Epithelial cell of proximal tubule (primary cell): Measurements from ENCODE around the gene NTHL1. TPM values are rescaled to one million over a fixed set of nuclear protein-coding genes. Genes with fewer than 3 reads are reported as not detected.
A peak's percentile ranks its signal among the peaks of the same experiment; 100 is the strongest.

ENCODE experiments used
- DNase-seq: peaks from one replicate; pipeline ENCODE4 v3.0.0-alpha.2; 2011; ENCODE audit warnings: low read depth
- H3K4me3 ChIP-seq: 2 replicates; pipeline ENCODE4 v1.5.1; 2011; ENCODE audit warnings: low read depth, mild to moderate bottlenecking, low read length
- CTCF ChIP-seq: conservative IDR thresholded peaks from 2 replicates; pipeline ENCODE4 v1.5.1; 2012; ENCODE audit warnings: low read depth, mild to moderate bottlenecking, low read length
- total RNA-seq: library from RNA; depleted of rRNA; stranded (reverse); fragments of >200 nt; gene quantifications from 2 replicates; pipeline ENCODE4 v1.2.3, GENCODE V29; 2015

Gene NTHL1
- total RNA-seq, 1 donor from 2014 or later: 61.2 TPM

- no peak for DNase-seq
- TF ChIP-seq CTCF: no peak
- H3K4me3 ChIP-seq: peak overlapping the region; percentile 26
These were observed 56.1 kb downstream of the NTHL1 start for GRCh38 chr16:1991588-1991947.

GRCh38 chr16:1991135-1991551 is 56.5 kb downstream of the NTHL1 start:
- no peak overlapping the region for H3K4me3 ChIP-seq
- DNase-seq: no peak
- no peak for TF ChIP-seq CTCF

DNA sequence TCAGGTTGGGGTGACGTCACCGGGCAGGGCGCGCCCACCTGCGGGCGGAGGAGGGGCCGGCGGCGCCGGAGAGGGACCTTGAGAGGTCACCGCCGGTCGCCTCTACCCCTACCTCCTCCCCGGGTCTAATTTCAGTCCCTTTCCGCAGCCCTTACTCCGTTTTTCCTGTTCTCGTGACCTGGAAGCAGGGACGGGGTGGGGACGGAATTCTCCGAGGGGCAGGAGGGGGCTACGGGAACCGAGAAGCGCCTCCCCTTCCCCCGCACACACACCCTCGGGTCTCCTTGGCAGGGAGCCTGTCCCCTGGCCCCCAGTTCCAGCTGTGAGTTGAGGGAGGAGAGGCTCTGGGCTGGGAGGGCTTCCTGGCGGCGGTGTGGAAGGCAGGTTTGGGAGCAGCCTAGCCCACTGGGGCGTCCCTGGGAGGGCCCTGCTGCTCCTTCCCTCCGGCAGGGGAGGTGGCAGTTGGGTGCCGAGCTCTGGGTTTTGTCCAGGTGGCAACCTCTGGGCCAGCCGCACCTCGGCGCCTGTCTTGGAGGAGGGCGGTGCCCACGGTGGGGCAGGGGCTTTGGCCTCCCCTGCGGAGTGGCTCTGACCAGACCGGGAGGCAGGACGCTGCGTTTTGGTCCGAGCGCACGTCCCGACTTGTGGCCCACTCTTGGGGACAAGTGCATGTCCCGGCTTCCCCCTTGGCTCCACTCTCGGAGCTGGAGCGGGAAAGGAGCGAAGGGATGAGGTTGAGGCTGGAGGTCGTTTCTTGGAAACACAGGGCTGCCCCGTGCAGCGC is 57.1 kb downstream of the NTHL1 start:
- peak overlapping the region; percentile 40 for H3K4me3 ChIP-seq
- no peak for DNase-seq
- TF ChIP-seq CTCF: no peak

- TF ChIP-seq CTCF: no peak
- no peak overlapping the region for H3K4me3 ChIP-seq
- DNase-seq: no peak
These were observed 57.6 kb downstream of the NTHL1 start for GRCh38 chr16:1990101-1990350.

Other genes starting within 250 kb of the NTHL1 start
- gene HAGH, start 221.0 kb downstream of the NTHL1 start, total RNA-seq: 83.7 and 87.3 TPM in 2 replicates
- gene FAHD1, start 220.6 kb downstream of the NTHL1 start, total RNA-seq: 47.7 and 59.2 TPM in 2 replicates
- gene MEIOB, start 175.7 kb downstream of the NTHL1 start, total RNA-seq: 2.1 and 6.4 TPM in 2 replicates
- not detected in 2 replicates for gene HS3ST6, start 129.4 kb downstream of the NTHL1 start, total RNA-seq
- 8.6 and 22.0 TPM in 2 replicates for gene MSRB1, start 104.6 kb downstream of the NTHL1 start, total RNA-seq
- gene RPL3L, start 93.1 kb downstream of the NTHL1 start, total RNA-seq: not detected in 2 replicates
- 236 and 407 TPM in 2 replicates for gene NDUFB10, start 88.3 kb downstream of the NTHL1 start, total RNA-seq
- gene RPS2, start 83.0 kb downstream of the NTHL1 start, total RNA-seq: 2,813 and 2,878 TPM in 2 replicates
- gene RNF151, start 81.0 kb downstream of the NTHL1 start, total RNA-seq: not detected in 2 replicates
- 108 and 127 TPM in 2 replicates for gene TBL3, start 75.8 kb downstream of the NTHL1 start, total RNA-seq
- gene NOXO1, start 66.4 kb downstream of the NTHL1 start, total RNA-seq: 0.94 and 1.2 TPM in 2 replicates
- 21.5 and 36.3 TPM in 2 replicates for gene GFER, start 63.6 kb downstream of the NTHL1 start, total RNA-seq
- 8.5 and 22.0 TPM in 2 replicates for gene SYNGR3, start 57.9 kb downstream of the NTHL1 start, total RNA-seq
- 48.8 and 66.9 TPM in 2 replicates for gene ZNF598, start 38.0 kb downstream of the NTHL1 start, total RNA-seq
- gene NPW, start 28.0 kb downstream of the NTHL1 start, total RNA-seq: 0.46 and 2.4 TPM in 2 replicates
- 29.9 and 42.2 TPM in 2 replicates for gene NHERF2, start 20.9 kb downstream of the NTHL1 start, total RNA-seq
- 30.7 and 64.1 TPM in 2 replicates for gene TSC2, start 151 bp upstream of the NTHL1 start, total RNA-seq
- gene PKD1, start 88.1 kb upstream of the NTHL1 start, total RNA-seq: 50.6 and 80.2 TPM in 2 replicates
- 2.3 and 11.6 TPM in 2 replicates for gene RAB26, start 100.8 kb upstream of the NTHL1 start, total RNA-seq
- 48.6 and 63.9 TPM in 2 replicates for gene TRAF7, start 107.9 kb upstream of the NTHL1 start, total RNA-seq
- gene CASKIN1, start 148.8 kb upstream of the NTHL1 start, total RNA-seq: 0.07 and 0.12 TPM in 2 replicates
- 98.2 and 134 TPM in 2 replicates for gene MLST8, start 157.6 kb upstream of the NTHL1 start, total RNA-seq
- 5.3 and 10.1 TPM in 2 replicates for gene BRICD5, start 163.0 kb upstream of the NTHL1 start, total RNA-seq
- gene PGP, start 167.0 kb upstream of the NTHL1 start, total RNA-seq: 29.3 and 58.3 TPM in 2 replicates
- gene E4F1, start 175.8 kb upstream of the NTHL1 start, total RNA-seq: 33.7 and 36.4 TPM in 2 replicates
- 0.07 and 0.52 TPM in 2 replicates for gene DNASE1L2, start 188.6 kb upstream of the NTHL1 start, total RNA-seq
- gene ECI1, start 203.8 kb upstream of the NTHL1 start, total RNA-seq: 92.2 and 94.6 TPM in 2 replicates
- 231 and 305 TPM in 2 replicates for gene RNPS1, start 220.3 kb upstream of the NTHL1 start, total RNA-seq